K562 (cell line): Measurements from ENCODE around the gene FGF11. TPM values are rescaled to one million over a fixed set of nuclear protein-coding genes. Genes with fewer than 3 reads are reported as not detected.
A peak's percentile ranks its signal among the peaks of the same experiment; 100 is the strongest.

ENCODE experiments used
- ATF2 ChIP-seq: sonication (generic); formaldehyde crosslinking; IDR thresholded peaks from 2 replicates; pipeline ENCODE4 v1.8.1; 2022; ENCODE audit warnings: missing genetic modification reagents
- CTBP1 ChIP-seq: fragments of 450-650 bp; IDR thresholded peaks from 2 replicates; pipeline ENCODE4 v1.6.1; 2016; ENCODE audit warnings: borderline replicate concordance
- CTCF ChIP-seq, 3 experiments: IDR thresholded peaks in 2 of 3; conservative IDR thresholded peaks in 1 of 3; 2 replicates each; pipeline ENCODE4 v1.5.1; 2011 to 2012; ENCODE audit warnings: low read length in 3 of 3, mild to moderate bottlenecking in 3 of 3, control low read depth in 2 of 3, improper control_type of control experiment in 1 of 3, inconsistent platforms in 1 of 3, low read depth in 1 of 3, mixed read lengths in 1 of 3, moderate library complexity in 1 of 3; ENCODE audit not compliant: insufficient read depth in 2 of 3
- DACH1 ChIP-seq: fragments of 450-650 bp; IDR thresholded peaks from 2 replicates; pipeline ENCODE4 v1.6.1; 2018; ENCODE audit not compliant: partially characterized antibody
- EHMT2 ChIP-seq: fragments of 450-650 bp; IDR thresholded peaks from 2 replicates; pipeline ENCODE4 v1.6.1; 2018; ENCODE audit warnings: antibody characterized with exemption
- GATAD2B ChIP-seq: fragments of 450-650 bp; IDR thresholded peaks from 2 replicates; pipeline ENCODE4 v1.6.1; 2017; ENCODE audit warnings: mild to moderate bottlenecking, borderline replicate concordance
- L3MBTL2 ChIP-seq: fragments of 450-650 bp; IDR thresholded peaks from 2 replicates; pipeline ENCODE4 v1.6.1; 2016; ENCODE audit warnings: mild to moderate bottlenecking, moderate library complexity
- MEIS2 ChIP-seq: fragments of 450-650 bp; IDR thresholded peaks from 2 replicates; pipeline ENCODE4 v1.6.1; 2014; ENCODE audit warnings: mild to moderate bottlenecking; ENCODE audit not compliant: partially characterized antibody
- MYC ChIP-seq, 2 experiments: fragments of 250-450 bp in 1 of 2; sonication (Bioruptor Pico) in 1 of 2; IDR thresholded peaks; 2 replicates each; pipeline versions ENCODE4 v1.5.1 to v1.6.1; 2012 to 2021; ENCODE audit warnings: low read depth in 2 of 2, borderline replicate concordance in 1 of 2, improper control_type of control experiment in 1 of 2, low read length in 1 of 2, mild to moderate bottlenecking in 1 of 2, moderate library complexity in 1 of 2
- NKRF ChIP-seq: fragments of 450-650 bp; IDR thresholded peaks from 2 replicates; pipeline ENCODE4 v1.6.1; 2016; ENCODE audit warnings: borderline replicate concordance
- NRF1 ChIP-seq, 2 experiments: fragments of 450-650 bp; IDR thresholded peaks in 1 of 2; conservative IDR thresholded peaks in 1 of 2; 2 replicates each; pipeline ENCODE4 v1.6.1; 2014; ENCODE audit warnings: mild to moderate bottlenecking in 2 of 2
- POLR2AphosphoS5 ChIP-seq: IDR thresholded peaks from 2 replicates; pipeline ENCODE4 v1.6.1; 2011; ENCODE audit warnings: mild to moderate bottlenecking, low read depth, low read length, moderate library complexity; ENCODE audit not compliant: control insufficient read depth, insufficient read depth
- RBFOX2 ChIP-seq: fragments of 200-400 bp; formaldehyde crosslinking; IDR thresholded peaks from 2 replicates; pipeline ENCODE4 v1.6.1; 2017; ENCODE audit warnings: low read depth, mild to moderate bottlenecking, low read length, moderate library complexity
- SMAD4 ChIP-seq: fragments of 250-450 bp; sonication (Bioruptor Pico); conservative IDR thresholded peaks from 2 replicates; pipeline ENCODE4 v1.8.0; 2021; ENCODE audit warnings: inconsistent platforms, mild to moderate bottlenecking, moderate library complexity
- VEZF1 ChIP-seq: fragments of 200-800 bp; sonication (Bioruptor generic); IDR thresholded peaks from 2 replicates; pipeline ENCODE4 v1.6.1; 2017; ENCODE audit warnings: missing genetic modification characterization, missing compliant biosample characterization
- ZNF655 ChIP-seq: fragments of 250-450 bp; sonication (Bioruptor Pico); IDR thresholded peaks from 2 replicates; pipeline ENCODE4 v1.5.0; 2021
- ZNF780A ChIP-seq: fragments of 250-450 bp; sonication (Bioruptor Pico); IDR thresholded peaks from 2 replicates; pipeline ENCODE4 v1.5.0; 2021; ENCODE audit warnings: mild to moderate bottlenecking
- polyA plus RNA-seq, 8 experiments: library from polyadenylated mRNA; depleted of rRNA in 4 of 8; stranded (reverse) in 5 of 8; unstranded in 3 of 8; fragments of >200 nt; fragmentation: Nextera tagmentation in 2 of 8; fragmentation: Illumina TruSeq in 1 of 8; extraction: Ambion mirVana in 2 of 8; extraction: Trizol in 1 of 8; gene quantifications; 2 replicates each; pipeline versions ENCODE4 v1.2.1 to v1.2.3, GENCODE V29; 2011 to 2014; ENCODE audit warnings: inconsistent platforms in 1 of 8, missing spikeins in 1 of 8
- total RNA-seq, 7 experiments: library from RNA; depleted of rRNA in 6 of 7; stranded (reverse); fragments of >200 nt in 6 of 7; fragmentation: Illumina TruSeq in 2 of 7; extraction: Trizol in 2 of 7; gene quantifications; 2 replicates each; pipeline versions ENCODE4 v1.2.1 to v1.2.3, GENCODE V29; 2011 to 2021; ENCODE audit warnings: low replicate concordance in 1 of 7

FGF11 gene
- total and polyA plus RNA-seq, 9 of the 15 experiments (the other 6 are each of a cell fraction or from before 2014, with no cell fraction given): 1.2 to 7.5 (median 3.0) TPM

- TF ChIP-seq SMAD4 (CRISPR knock-in tag): 0 out of 2 replicates have a peak, but pooled peaks have one; percentile 28
- peak; percentile 74 for TF ChIP-seq RBFOX2
- TF ChIP-seq ZNF655: no peak
- TF ChIP-seq ZNF780A (CRISPR knock-in tag): no peak
- TF ChIP-seq CTBP1: 0 out of 2 replicates have a peak, but pooled peaks have one; percentile 2
- peak; percentile 89 for TF ChIP-seq MYC (IDR thresholded peaks at IDR 0.05; ENCODE audit: low read depth, low read length)
- no peak for TF ChIP-seq MYC (CRISPR knock-in tag; IDR thresholded peaks at IDR 0.05; ENCODE audit: borderline replicate concordance, low read depth)
- TF ChIP-seq NRF1 (conservative IDR thresholded peaks at IDR 0.05 in 1 of 2, IDR thresholded peaks at IDR 0.05 in 1 of 2): peak; percentile 39 to 54; a peak in 3 of 4 replicates
- no peak for TF ChIP-seq MEIS2
- TF ChIP-seq VEZF1 (CRISPR knock-in tag): peak; percentile 41
- peak; percentile 22 for TF ChIP-seq DACH1
- no peak for TF ChIP-seq ATF2 (CRISPR knock-in tag)
- TF ChIP-seq POLR2AphosphoS5: 0 out of 2 replicates have a peak, but pooled peaks have one; percentile 15
- TF ChIP-seq NKRF: peak; percentile 55; the same call in 1 of the 2 replicates
- 0 out of 2 replicates have a peak, but pooled peaks have one; percentile 48 for TF ChIP-seq L3MBTL2
- no peak for TF ChIP-seq EHMT2
- peak; percentile 37; the same call in 1 of the 2 replicates for TF ChIP-seq GATAD2B
- TF ChIP-seq CTCF (IDR thresholded peaks at IDR 0.05 in 2 of 3, conservative IDR thresholded peaks at IDR 0.05 in 1 of 3; ENCODE audit: insufficient read depth in 2 of 3, low read depth in 1 of 3, low read length in 3 of 3): peak in 1 of 3 experiments; percentile 25; a peak in 3 of 6 replicates
These were observed 3.4 kb upstream of the FGF11 start (continued) for GRCh38 chr17:7435676-7436555.
